PC-3 (cell line): ENCODE data around the gene ALS2CL. TPM values are rescaled to one million over a fixed set of nuclear protein-coding genes. Genes with fewer than 3 reads are reported as not detected.
A peak's percentile ranks its signal among the peaks of the same experiment; 100 is the strongest.
"Not testable (repeated sequence)": the region's sequence is repeated elsewhere in the genome, so short reads cannot be mapped to it uniquely, and the experiment has no call there.

Experiments
- ATAC-seq: fragments of 200-7000 bp; cut with Tn5 transposase; 2 replicates; pipeline ENCODE4 v1.9.1; 2020; ENCODE audit warnings: mild to moderate bottlenecking, moderate library complexity
- BruUV-seq: library from RNA; stranded (reverse); fragments of 400-500 nt; replicated peaks from 2 replicates; lab custom pipeline; 2021; lab: Mats Ljungman, UMichigan
- CTCF ChIA-PET: fragments of 300-600 bp; sonication (Branson Sonifier 250); formaldehyde crosslinking; loops from one replicate; lab custom pipeline; 2022; ENCODE audit warnings: antibody characterized with exemption; lab: Charles Lee
- POLR2A ChIA-PET: fragments of 300-600 bp; sonication (Branson Sonifier 250); formaldehyde crosslinking; loops from one replicate; lab custom pipeline; 2022; ENCODE audit warnings: antibody characterized with exemption; ENCODE audit not compliant: unreplicated experiment; lab: Charles Lee
- DNase-seq: peaks from one replicate; pipeline ENCODE4 v3.0.0-alpha.2; 2015
- H2AFZ ChIP-seq: fragments of 300-600 bp; sonication (generic); 2 replicates; pipeline ENCODE4 v1.6.0; 2016; ENCODE audit warnings: antibody characterized with exemption, low read length
- H3F3A ChIP-seq: fragments of 300-600 bp; sonication (generic); one replicate; pipeline ENCODE4 v1.6.0; 2017; ENCODE audit warnings: antibody characterized with exemption, low read length, control low read depth, mild to moderate bottlenecking; ENCODE audit not compliant: unreplicated experiment
- H3K27ac ChIP-seq: fragments of 300-600 bp; sonication (generic); 2 replicates; pipeline ENCODE4 v1.5.1; 2016; ENCODE audit warnings: mild to moderate bottlenecking, low read length
- H3K27me3 ChIP-seq: fragments of 300-600 bp; sonication (generic); 2 replicates; pipeline ENCODE4 v1.6.1; 2016; ENCODE audit warnings: low read length, mixed read lengths
- H3K36me3 ChIP-seq: fragments of 300-600 bp; sonication (generic); 2 replicates; pipeline ENCODE4 v1.6.1; 2016; ENCODE audit warnings: low read depth, mixed run types, low read length, mixed read lengths
- H3K4me1 ChIP-seq: fragments of 300-600 bp; sonication (generic); 2 replicates; pipeline ENCODE4 v1.5.1; 2016; ENCODE audit warnings: low read length; ENCODE audit not compliant: insufficient read depth
- H3K4me2 ChIP-seq: fragments of 300-600 bp; sonication (generic); 2 replicates; pipeline ENCODE4 v1.6.0; 2016; ENCODE audit warnings: low read length
- H3K4me3 ChIP-seq: fragments of 300-600 bp; sonication (generic); 2 replicates; pipeline ENCODE4 v1.5.1; 2016; ENCODE audit warnings: mild to moderate bottlenecking, low read length, mixed read lengths
- H3K79me2 ChIP-seq: fragments of 300-600 bp; sonication (generic); 2 replicates; pipeline ENCODE4 v1.6.1; 2017; ENCODE audit warnings: low read length, mixed read lengths
- H3K9ac ChIP-seq: fragments of 300-600 bp; sonication (generic); 2 replicates; pipeline ENCODE4 v1.6.0; 2016; ENCODE audit warnings: mild to moderate bottlenecking, low read length
- H3K9me2 ChIP-seq: fragments of 300-600 bp; sonication (generic); replicated peaks from 2 replicates; pipeline ENCODE4 v1.6.1; 2016; ENCODE audit warnings: mixed run types, low read length, mixed read lengths
- H3K9me3 ChIP-seq: fragments of 300-600 bp; sonication (generic); 2 replicates; pipeline ENCODE4 v1.6.1; 2016; ENCODE audit warnings: low read length, mixed read lengths
- H4K20me1 ChIP-seq: fragments of 300-600 bp; sonication (generic); 2 replicates; pipeline ENCODE4 v1.6.1; 2016; ENCODE audit warnings: low read length, mixed read lengths
- EZH2 ChIP-seq: fragments of 300-600 bp; sonication (generic); IDR thresholded peaks from one replicate; pipeline ENCODE4 v1.6.1; 2017; ENCODE audit warnings: antibody characterized with exemption, mild to moderate bottlenecking, low read length; ENCODE audit not compliant: unreplicated experiment
- EZH2phosphoT487 ChIP-seq: fragments of 300-600 bp; sonication (generic); IDR thresholded peaks from 2 replicates; pipeline ENCODE4 v1.6.1; 2018; ENCODE audit warnings: mild to moderate bottlenecking, antibody characterized with exemption, low read length, borderline replicate concordance
- intact Hi-C: fragments of 100-400 bp; cut with micrococcal nuclease; formaldehyde crosslinking; loops from 2 replicates; pipeline ENCODE4 v1.9.0; 2023
- total RNA-seq: library from RNA; depleted of rRNA; stranded (reverse); fragments of >200 nt; gene quantifications from 2 replicates; pipeline ENCODE4 v1.2.3, GENCODE V29; 2014
- TF ChIP-seq, protein P1 (sequence below): fragments of 300-600 bp; sonication (generic); conservative IDR thresholded peaks from 2 replicates; pipeline ENCODE4 v1.5.1; 2017; ENCODE audit warnings: antibody characterized with exemption, low read depth, mild to moderate bottlenecking, low read length

ALS2CL gene
- total RNA-seq, 1 experiment from 2014 or later, result 30.1 TPM

DNA sequence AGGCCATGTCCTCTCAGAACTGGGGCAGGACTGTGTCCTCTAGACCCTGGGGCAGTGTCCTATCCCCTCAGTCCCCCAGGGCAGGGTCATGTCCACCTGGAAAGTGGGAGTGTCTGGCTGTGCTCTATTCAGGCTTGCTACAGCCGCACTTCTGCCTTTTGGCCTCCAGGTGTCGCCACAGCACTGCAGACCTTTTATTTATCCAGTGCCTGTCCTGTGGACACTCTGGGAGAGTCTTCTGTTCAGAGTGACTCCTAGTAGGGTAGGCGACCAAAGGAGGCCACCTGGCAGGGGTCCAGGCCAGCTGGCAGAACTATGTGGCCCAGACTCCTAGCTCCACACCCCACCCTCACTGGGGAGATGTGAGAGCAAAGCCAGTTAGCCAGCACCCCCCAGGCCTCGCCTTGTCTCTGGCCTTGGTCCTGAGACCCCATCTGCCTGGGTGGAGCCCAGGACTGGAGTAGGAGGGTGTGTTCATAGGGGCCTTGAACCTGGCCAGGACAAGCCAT lies 11.6 kb upstream of the ALS2CL start:
- CTCF ChIA-PET, result interaction anchor here (1.2 to 2.0 kb wide), 2 partner anchors 204 to 216 kb away, joined by 3 to 11 read pairs; no protein-coding TSS in a partner anchor

DNA sequence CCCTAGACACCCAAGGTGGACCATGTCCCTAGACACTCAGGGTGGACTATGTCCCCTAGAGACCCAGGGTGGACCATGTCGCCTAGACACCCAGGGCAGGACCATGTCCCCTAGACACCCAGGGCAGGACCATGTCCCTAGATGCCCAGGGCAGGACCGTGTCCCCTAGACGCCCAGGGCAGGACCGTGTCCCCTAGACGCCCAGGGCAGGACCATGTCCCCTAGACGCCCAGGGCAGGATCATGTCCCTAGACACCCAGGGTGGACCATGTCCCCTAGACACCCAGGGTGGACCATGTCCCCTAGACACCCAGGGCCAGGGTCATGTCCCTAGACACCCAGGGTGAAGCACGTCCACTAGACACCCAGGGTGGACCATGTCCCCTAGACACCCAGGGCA lies 10.9 kb upstream of the ALS2CL start:
- POLR2A ChIA-PET, BruUV-seq, CTCF ChIA-PET, H3K9me3 ChIP-seq, H3K27ac ChIP-seq, H3F3A ChIP-seq, H3K36me3 ChIP-seq, H2AFZ ChIP-seq, H3K9ac ChIP-seq, ATAC-seq, H3K4me2 ChIP-seq, H4K20me1 ChIP-seq, DNase-seq, H3K4me3 ChIP-seq, H3K79me2 ChIP-seq, H3K9me2 ChIP-seq, H3K27me3 ChIP-seq, intact Hi-C loops: not testable (repeated sequence)
- H3K4me1 ChIP-seq, result peaks cover 13% of the 10 kb centered on the region

More for the DNA sequence above, 11.6 kb upstream of the ALS2CL start:
- no peak overlapping the region for H2AFZ ChIP-seq
- no peak for TF ChIP-seq EZH2phosphoT487
- TF ChIP-seq, protein P1, sequence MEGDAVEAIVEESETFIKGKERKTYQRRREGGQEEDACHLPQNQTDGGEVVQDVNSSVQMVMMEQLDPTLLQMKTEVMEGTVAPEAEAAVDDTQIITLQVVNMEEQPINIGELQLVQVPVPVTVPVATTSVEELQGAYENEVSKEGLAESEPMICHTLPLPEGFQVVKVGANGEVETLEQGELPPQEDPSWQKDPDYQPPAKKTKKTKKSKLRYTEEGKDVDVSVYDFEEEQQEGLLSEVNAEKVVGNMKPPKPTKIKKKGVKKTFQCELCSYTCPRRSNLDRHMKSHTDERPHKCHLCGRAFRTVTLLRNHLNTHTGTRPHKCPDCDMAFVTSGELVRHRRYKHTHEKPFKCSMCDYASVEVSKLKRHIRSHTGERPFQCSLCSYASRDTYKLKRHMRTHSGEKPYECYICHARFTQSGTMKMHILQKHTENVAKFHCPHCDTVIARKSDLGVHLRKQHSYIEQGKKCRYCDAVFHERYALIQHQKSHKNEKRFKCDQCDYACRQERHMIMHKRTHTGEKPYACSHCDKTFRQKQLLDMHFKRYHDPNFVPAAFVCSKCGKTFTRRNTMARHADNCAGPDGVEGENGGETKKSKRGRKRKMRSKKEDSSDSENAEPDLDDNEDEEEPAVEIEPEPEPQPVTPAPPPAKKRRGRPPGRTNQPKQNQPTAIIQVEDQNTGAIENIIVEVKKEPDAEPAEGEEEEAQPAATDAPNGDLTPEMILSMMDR, result peak; percentile 95
- no peaks in the 10 kb centered on the region for H3F3A ChIP-seq
- no peaks in the 10 kb centered on the region for H3K79me2 ChIP-seq
- no peak overlapping the region for H3K9ac ChIP-seq
- no peaks in the 10 kb centered on the region for H3K9me2 ChIP-seq
- DNase-seq (peak; percentile 82), ATAC-seq (peak; percentile 86)
- H3K4me1 ChIP-seq, result peaks cover 13% of the 10 kb centered on the region
- intact Hi-C loops, result loop anchor here (1.0 kb wide), 2 partner anchors 190 to 204 kb away; no protein-coding TSS in a partner anchor
- no peak overlapping the region for H3K27ac ChIP-seq
- POLR2A ChIA-PET, result no interaction called here
- no peak overlapping the region for H3K4me3 ChIP-seq
- H3K9me3 ChIP-seq, result no peaks in the 10 kb centered on the region
- H3K36me3 ChIP-seq, result no peaks in the 10 kb centered on the region
- BruUV-seq, result no TSS peak
- H4K20me1 ChIP-seq, result no peaks in the 10 kb centered on the region
- H3K27me3 ChIP-seq, result no peaks in the 10 kb centered on the region
- no peak overlapping the region for H3K4me2 ChIP-seq

DNA sequence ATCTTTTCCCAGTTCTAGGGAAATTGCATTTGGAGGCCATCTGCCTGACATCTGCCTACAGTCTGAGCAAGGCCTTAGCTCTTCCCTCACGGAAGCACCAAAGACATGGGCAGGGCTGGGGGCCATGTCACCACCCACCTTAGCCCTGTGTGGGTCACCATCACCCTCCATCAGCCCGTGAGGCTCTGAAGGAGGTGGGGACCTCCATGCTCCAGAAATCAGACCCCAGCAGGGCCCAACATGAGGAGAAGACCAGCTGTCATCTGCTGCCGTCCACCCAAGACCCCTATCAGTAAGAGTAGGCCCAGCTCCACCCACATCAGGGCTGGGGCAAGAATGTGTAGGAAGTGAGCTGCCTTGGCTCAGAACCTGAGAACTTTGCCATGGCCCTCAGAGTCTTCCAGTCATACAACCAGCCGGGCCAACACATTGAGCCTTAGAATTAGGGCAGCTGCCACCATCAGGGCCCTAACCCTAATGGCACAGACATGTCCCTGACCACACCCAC lies 9.6 kb upstream of the ALS2CL start:
- Histone ChIP-seq H3K4me3 (no peak overlapping the region), H3K27ac (no peak overlapping the region), H3K4me1 (peaks cover 13% of the 10 kb centered on the region), H3K79me2 (no peaks in the 10 kb centered on the region), H2AFZ (no peak overlapping the region), H3K9ac (no peak overlapping the region), H3K36me3 (no peaks in the 10 kb centered on the region), H3K9me2 (no peaks in the 10 kb centered on the region), H3K9me3 (no peaks in the 10 kb centered on the region), H4K20me1 (no peaks in the 10 kb centered on the region), H3K4me2 (no peak overlapping the region), H3F3A (no peaks in the 10 kb centered on the region), H3K27me3 (no peaks in the 10 kb centered on the region)
- intact Hi-C loops, result no loop called here
- POLR2A ChIA-PET, result interaction anchor here (0.6 kb wide), 1 partner anchor 630 kb away, joined by 3 read pairs; no protein-coding TSS in a partner anchor
- TF ChIP-seq, protein P1, result no peak
- no peak for TF ChIP-seq EZH2phosphoT487
- TF ChIP-seq EZH2, result no peak
- ATAC-seq (no peak), DNase-seq (no peak)
- CTCF ChIA-PET, result no interaction called here
- no TSS peak for BruUV-seq
